CD4-positive, alpha-beta T cell (primary cell): ENCODE data around the gene TMEM179. TPM values are rescaled to one million over a fixed set of nuclear protein-coding genes. Genes with fewer than 3 reads are reported as not detected.

Experiments used
- ATAC-seq: fragments of 200-7000 bp; cut with Tn5 transposase; one replicate; pipeline ENCODE4 v1.10.0; 2022; ENCODE audit warnings: mild to moderate bottlenecking; ENCODE audit not compliant: poor library complexity
- CTCF ChIA-PET: fragments of 350-600 bp; sonication (Branson Sonifier 250); formaldehyde crosslinking; loops from one replicate; lab custom pipeline; 2021; ENCODE audit warnings: antibody characterized with exemption, inconsistent platforms; lab: Charles Lee
- POLR2A ChIA-PET: fragments of 350-600 bp; sonication (Branson Sonifier 250); formaldehyde crosslinking; loops from one replicate; lab custom pipeline; 2021; ENCODE audit warnings: antibody characterized with exemption, inconsistent platforms; lab: Charles Lee
- DNase-seq, 14 experiments: peaks; one replicate each; pipeline ENCODE4 v3.0.0-alpha.2; 2013 to 2020; ENCODE audit warnings: mixed read lengths in 2 of 14
- H3K27ac ChIP-seq, 2 donors: one replicate each; pipeline versions ENCODE4 v1.5.1 to v1.7.0; 2013; ENCODE audit warnings: low read length in 2 of 2, low read depth in 1 of 2, mild to moderate bottlenecking in 1 of 2
- H3K27me3 ChIP-seq, 2 experiments: 1 replicate in 1 of 2; 2 replicates in 1 of 2; pipeline versions ENCODE4 v1.6.1 to v1.7.0; 2013; ENCODE audit warnings: low read length in 2 of 2, control low read depth in 1 of 2, mild to moderate bottlenecking in 1 of 2, moderate library complexity in 1 of 2; ENCODE audit not compliant: insufficient read depth in 2 of 2, control insufficient read depth in 1 of 2
- H3K36me3 ChIP-seq: one replicate; pipeline ENCODE4 v1.6.1; 2013; ENCODE audit warnings: low read length, control low read depth; ENCODE audit not compliant: insufficient read depth
- H3K4me1 ChIP-seq: one replicate; pipeline ENCODE4 v1.6.1; 2013; ENCODE audit warnings: low read length, control low read depth; ENCODE audit not compliant: insufficient read depth
- H3K4me3 ChIP-seq: one replicate; pipeline ENCODE4 v1.5.1; 2013; ENCODE audit warnings: mild to moderate bottlenecking, low read length, moderate library complexity
- H3K9me3 ChIP-seq, 2 experiments: 1 replicate in 1 of 2; 2 replicates in 1 of 2; pipeline versions ENCODE4 v1.6.1 to v1.7.0; 2013; ENCODE audit warnings: low read length in 2 of 2, mild to moderate bottlenecking in 2 of 2, control low read depth in 1 of 2, moderate library complexity in 1 of 2; ENCODE audit not compliant: control insufficient read depth in 1 of 2, insufficient read depth in 1 of 2
- H3K27ac Mint-ChIP-seq: one replicate; pipeline ENCODE4 v1.8.0; 2020; ENCODE audit warnings: mixed read lengths
- H3K27me3 Mint-ChIP-seq: one replicate; pipeline ENCODE4 v1.8.0; 2021; ENCODE audit warnings: mixed read lengths
- H3K36me3 Mint-ChIP-seq: one replicate; pipeline ENCODE4 v1.8.0; 2021; ENCODE audit warnings: low read depth, mixed read lengths
- H3K4me1 Mint-ChIP-seq: one replicate; pipeline ENCODE4 v1.8.0; 2021; ENCODE audit warnings: low read depth, mixed read lengths
- H3K4me3 Mint-ChIP-seq: one replicate; pipeline ENCODE4 v1.8.0; 2020; ENCODE audit warnings: mild to moderate bottlenecking, mixed read lengths
- H3K9me3 Mint-ChIP-seq: one replicate; pipeline ENCODE4 v1.8.0; 2020; ENCODE audit warnings: mixed read lengths
- intact Hi-C, 2 experiments: fragments of 100-400 bp; cut with DNase I in 1 of 2; cut with micrococcal nuclease in 1 of 2; formaldehyde crosslinking; loops; one replicate each; pipeline versions ENCODE4 v1.15.1 to v1.9.0; 2023 to 2025; cut with DNase I, micrococcal nuclease
- total RNA-seq, 174 experiments: library from RNA in 2 of 174; stranded (reverse) in 2 of 174; gene quantifications; one replicate each; pipeline ENCODE4 v1.2.3 and lab custom pipeline; 2021 to 2026
- TF ChIP-seq, protein P1 (sequence below): fragments of 200-600 bp; IDR thresholded peaks from one replicate; pipeline ENCODE4 v1.8.0; 2022; ENCODE audit warnings: antibody characterized with exemption, mild to moderate bottlenecking

The TMEM179 gene
- total RNA-seq, 2 experiments from 2014 or later = not detected

DNA sequence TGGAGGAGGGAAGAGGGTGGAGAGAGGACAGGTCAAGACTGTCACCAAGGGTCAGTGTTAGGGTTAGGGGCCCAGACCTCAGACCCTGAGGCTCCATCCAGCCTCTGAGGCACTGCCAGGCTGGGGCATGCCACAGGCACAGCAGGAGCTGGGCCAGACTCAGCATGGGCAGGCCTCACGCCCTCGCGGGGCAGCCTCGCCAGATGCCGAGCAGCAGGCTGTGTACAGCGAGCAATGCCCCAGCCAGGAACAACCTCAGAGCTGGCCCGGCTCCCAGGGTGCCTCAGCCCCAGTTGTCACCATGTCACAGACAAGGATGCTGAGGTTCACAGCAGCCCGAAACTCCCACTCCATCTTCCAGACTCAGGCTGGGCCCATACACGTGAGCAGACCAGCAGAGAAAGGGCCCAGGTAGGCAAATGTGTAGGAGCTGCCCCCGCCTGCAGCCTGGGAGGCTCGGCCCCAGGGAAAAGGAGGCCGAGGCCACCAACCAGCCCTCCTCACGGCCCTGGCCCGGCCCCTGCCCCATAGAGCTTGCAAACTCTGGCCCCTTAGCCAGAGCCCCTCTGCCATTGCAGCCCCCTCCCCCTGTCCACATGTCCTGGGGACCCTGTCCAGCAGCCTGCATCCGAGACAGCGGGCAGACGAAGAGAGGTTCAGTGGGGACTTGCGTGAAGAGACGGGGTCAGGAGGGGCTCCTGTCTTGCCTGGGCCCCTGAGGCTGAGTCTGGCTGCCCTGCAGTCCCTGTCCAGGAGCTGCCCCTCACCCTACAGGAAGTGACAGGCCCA, 17.5 kb downstream of the TMEM179 start:
- no peaks in the 10 kb centered on the region for H3K9me3 Mint-ChIP-seq
- intact Hi-C loops = no loop called here
- CTCF ChIA-PET = no interaction called here

GRCh38 chr14:104585966-104586697, 18.4 kb downstream of the TMEM179 start:
- no peaks in the 10 kb centered on the region for H3K4me1 ChIP-seq
- ATAC-seq (no peak), DNase-seq (no peak)
- Mint-ChIP-seq H3K27ac (no peak overlapping the region), H3K4me1 (no peaks in the 10 kb centered on the region), H3K4me3 (no peak overlapping the region), H3K36me3 (no peaks in the 10 kb centered on the region), H3K27me3 (peaks cover 13% of the 10 kb centered on the region), H3K9me3 (no peaks in the 10 kb centered on the region)
- TF ChIP-seq, protein P1, sequence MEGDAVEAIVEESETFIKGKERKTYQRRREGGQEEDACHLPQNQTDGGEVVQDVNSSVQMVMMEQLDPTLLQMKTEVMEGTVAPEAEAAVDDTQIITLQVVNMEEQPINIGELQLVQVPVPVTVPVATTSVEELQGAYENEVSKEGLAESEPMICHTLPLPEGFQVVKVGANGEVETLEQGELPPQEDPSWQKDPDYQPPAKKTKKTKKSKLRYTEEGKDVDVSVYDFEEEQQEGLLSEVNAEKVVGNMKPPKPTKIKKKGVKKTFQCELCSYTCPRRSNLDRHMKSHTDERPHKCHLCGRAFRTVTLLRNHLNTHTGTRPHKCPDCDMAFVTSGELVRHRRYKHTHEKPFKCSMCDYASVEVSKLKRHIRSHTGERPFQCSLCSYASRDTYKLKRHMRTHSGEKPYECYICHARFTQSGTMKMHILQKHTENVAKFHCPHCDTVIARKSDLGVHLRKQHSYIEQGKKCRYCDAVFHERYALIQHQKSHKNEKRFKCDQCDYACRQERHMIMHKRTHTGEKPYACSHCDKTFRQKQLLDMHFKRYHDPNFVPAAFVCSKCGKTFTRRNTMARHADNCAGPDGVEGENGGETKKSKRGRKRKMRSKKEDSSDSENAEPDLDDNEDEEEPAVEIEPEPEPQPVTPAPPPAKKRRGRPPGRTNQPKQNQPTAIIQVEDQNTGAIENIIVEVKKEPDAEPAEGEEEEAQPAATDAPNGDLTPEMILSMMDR = no peak
- no peaks in the 10 kb centered on the region for H3K9me3 ChIP-seq
- CTCF ChIA-PET = no interaction called here
- H3K27ac ChIP-seq = no peak overlapping the region
- intact Hi-C loops = no loop called here
- no peaks in the 10 kb centered on the region for H3K36me3 ChIP-seq
- POLR2A ChIA-PET = no interaction called here
- H3K4me3 ChIP-seq = no peak overlapping the region
- no peaks in the 10 kb centered on the region for H3K27me3 ChIP-seq

More for the DNA sequence above, 17.5 kb downstream of the TMEM179 start:
- ATAC-seq (no peak), DNase-seq (no peak)
- Mint-ChIP-seq H3K27ac (no peak overlapping the region), H3K4me1 (no peaks in the 10 kb centered on the region), H3K4me3 (no peak overlapping the region), H3K36me3 (no peaks in the 10 kb centered on the region), H3K27me3 (peaks cover 13% of the 10 kb centered on the region)
- POLR2A ChIA-PET = no interaction called here
- Histone ChIP-seq H3K27ac (no peak overlapping the region), H3K27me3 (no peaks in the 10 kb centered on the region), H3K9me3 (peaks cover 0 to 7% of the 10 kb centered on the region in 2 experiments), H3K36me3 (no peaks in the 10 kb centered on the region), H3K4me3 (no peak overlapping the region), H3K4me1 (no peaks in the 10 kb centered on the region)
- TF ChIP-seq, protein P1 = no peak

GRCh38 chr14:104584557-104584956, 20.0 kb downstream of the TMEM179 start:
- no peaks in the 10 kb centered on the region for H3K27me3 ChIP-seq
- TF ChIP-seq, protein P1 = no peak
- H3K4me3 Mint-ChIP-seq = no peak overlapping the region

More at GRCh38 chr14:104584557-104584956, 20.0 kb downstream of the TMEM179 start:
- Mint-ChIP-seq H3K4me1 (no peaks in the 10 kb centered on the region), H3K9me3 (no peaks in the 10 kb centered on the region), H3K27me3 (peaks cover 9% of the 10 kb centered on the region), H3K36me3 (no peaks in the 10 kb centered on the region), H3K27ac (no peak overlapping the region)
- intact Hi-C loops = no loop called here
- DNase-seq = no peak
- ChIA-PET CTCF (no interaction called here), POLR2A (no interaction called here)
- H3K9me3 ChIP-seq = no peaks in the 10 kb centered on the region
- no peak overlapping the region for H3K4me3 ChIP-seq
- no peak overlapping the region for H3K27ac ChIP-seq
- no peak for ATAC-seq
- no peaks in the 10 kb centered on the region for H3K4me1 ChIP-seq
- no peaks in the 10 kb centered on the region for H3K36me3 ChIP-seq
